ENCODE data around the gene STAC3.

STAC3 gene

DNA sequence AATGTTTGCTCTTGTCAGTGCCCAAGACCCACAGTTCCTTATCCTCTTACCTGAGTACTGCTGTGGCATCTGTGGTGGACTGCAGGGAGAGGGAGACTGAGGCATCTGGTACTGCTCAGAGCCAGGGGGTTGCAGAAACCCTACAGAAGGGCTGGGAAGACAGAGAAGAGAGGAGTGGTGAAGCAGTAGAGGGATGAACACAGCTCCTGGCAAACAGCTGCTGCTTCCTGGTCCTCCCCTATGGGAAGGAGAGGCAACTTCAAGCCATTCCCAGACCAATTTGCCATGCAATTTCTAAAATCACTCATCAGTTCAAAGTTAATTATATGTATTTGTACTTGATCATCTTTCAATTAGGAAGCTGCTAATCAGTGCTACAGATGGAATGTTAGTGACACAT is 15.7 kb upstream of the STAC3 start:
- Histone ChIP-seq H3K4me3 (no peak overlapping the region), H3K36me3 (replicated peaks) (peaks cover 33% of the 10 kb centered on the region), H3K27me3 (ENCODE audit: low read depth) (no peaks in the 10 kb centered on the region), H3K9me3 (no peaks in the 10 kb centered on the region), H3K4me1 (no peaks in the 10 kb centered on the region)
- no peak for DNase-seq (ENCODE audit: low spot score in 2 of 2)
- in situ Hi-C loops (cut with MboI; ENCODE audit: low sequenced_read_pairs): no loop called here

DNA sequence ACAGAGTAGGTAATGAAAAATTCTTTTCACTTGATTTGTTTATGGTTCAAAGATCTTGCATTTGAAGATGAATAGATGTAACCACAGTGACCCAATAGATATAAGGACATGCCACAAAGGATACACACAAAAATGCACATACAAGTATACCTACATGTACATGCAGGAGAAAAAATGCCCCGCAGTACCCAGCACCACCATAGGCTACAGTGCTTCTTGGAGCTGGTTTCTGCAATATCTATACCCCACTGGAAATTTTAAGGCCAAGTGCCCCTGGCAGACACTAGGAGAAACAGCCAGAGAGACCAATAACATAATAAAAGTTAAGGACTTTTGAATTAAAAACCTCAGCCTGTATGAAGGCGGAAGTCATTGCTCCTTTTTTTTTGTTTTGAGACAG is 12.1 kb upstream of the STAC3 start:
- in situ Hi-C loops (cut with MboI; ENCODE audit: low sequenced_read_pairs): loop anchor here (5.0 kb wide), 1 partner anchor 194 kb away; the partner anchor contains the start of genes GLI1 and INHBE
- Histone ChIP-seq H3K4me3 (no peak overlapping the region), H3K9me3 (no peaks in the 10 kb centered on the region), H3K4me1 (no peaks in the 10 kb centered on the region), H3K36me3 (replicated peaks) (peaks cover 26% of the 10 kb centered on the region), H3K27me3 (ENCODE audit: low read depth) (no peaks in the 10 kb centered on the region)
- no peak for DNase-seq (ENCODE audit: low spot score in 2 of 2)

DNA sequence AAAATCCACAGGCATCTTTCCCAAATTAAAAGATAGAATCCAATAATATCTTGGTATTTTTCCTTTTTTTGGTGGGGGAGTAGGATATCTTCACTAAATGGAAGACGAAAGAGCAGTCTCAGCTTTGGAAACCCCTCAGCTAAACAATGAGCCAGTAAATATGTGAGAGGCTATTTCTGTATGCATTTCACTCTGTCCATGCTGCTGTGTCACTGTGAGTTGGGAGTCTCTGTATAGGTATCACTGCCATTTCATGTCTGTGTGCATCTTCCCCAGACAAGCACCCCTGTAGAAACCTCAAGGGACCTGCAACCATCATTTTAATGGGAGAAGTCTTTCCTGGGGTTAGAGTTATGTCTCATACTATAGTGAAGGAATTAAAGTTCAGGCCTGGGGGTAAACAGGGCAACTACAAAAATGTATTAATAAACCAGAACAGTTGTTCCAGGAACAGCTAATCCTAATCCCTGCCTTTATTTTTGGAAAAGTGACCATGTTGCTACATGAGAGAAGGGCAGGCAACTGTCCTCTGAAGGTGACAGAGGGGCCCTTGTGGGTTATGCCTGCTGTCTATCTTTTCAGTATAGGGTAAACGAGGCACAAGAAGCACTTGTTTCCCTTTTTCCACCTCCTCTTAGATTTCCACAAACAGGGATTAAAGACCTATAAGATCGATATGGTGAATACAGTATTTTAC is 11.3 kb upstream of the STAC3 start:
- Histone ChIP-seq H3K36me3 (replicated peaks) (peaks cover 22% of the 10 kb centered on the region), H3K9me3 (no peaks in the 10 kb centered on the region), H3K4me1 (no peaks in the 10 kb centered on the region), H3K27me3 (ENCODE audit: low read depth) (no peaks in the 10 kb centered on the region), H3K4me3 (no peak overlapping the region)
- in situ Hi-C loops (cut with MboI; ENCODE audit: low sequenced_read_pairs): loop anchor here (5.0 kb wide), 1 partner anchor 195 kb away; the partner anchor contains the start of genes GLI1 and INHBE
- no peak for DNase-seq (ENCODE audit: low spot score in 2 of 2)

DNA sequence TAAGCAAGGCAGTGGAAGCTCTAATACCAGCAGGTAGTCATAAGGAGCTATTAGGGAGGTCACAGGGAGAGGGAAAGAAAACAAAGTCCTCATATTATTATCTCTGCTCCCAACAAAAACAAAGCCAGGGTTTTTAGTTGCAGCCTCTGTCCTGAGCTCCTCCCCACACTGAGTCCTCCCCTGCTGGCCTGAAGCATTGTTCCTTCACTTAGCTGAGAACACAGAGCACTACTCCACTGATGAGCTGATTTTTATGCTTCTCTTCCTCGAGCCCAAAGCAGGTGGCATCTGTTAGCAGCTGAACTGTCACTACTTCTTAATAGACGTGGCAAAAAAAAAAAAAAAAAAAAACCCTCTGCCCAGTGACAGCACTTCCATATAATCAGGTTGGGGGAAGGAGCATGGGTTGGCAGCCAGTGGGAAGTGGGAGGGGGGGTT is 10.5 kb upstream of the STAC3 start:
- H3K4me3 ChIP-seq: no peak overlapping the region
- no peaks in the 10 kb centered on the region for H3K27me3 ChIP-seq (ENCODE audit: low read depth)
- DNase-seq (ENCODE audit: low spot score in 2 of 2): no peak
- no peaks in the 10 kb centered on the region for H3K4me1 ChIP-seq
- H3K9me3 ChIP-seq: no peaks in the 10 kb centered on the region
- peaks cover 23% of the 10 kb centered on the region for H3K36me3 ChIP-seq (replicated peaks)
- in situ Hi-C loops (cut with MboI; ENCODE audit: low sequenced_read_pairs): loop anchor here (5.0 kb wide), 1 partner anchor 196 kb away; the partner anchor contains the start of genes GLI1 and INHBE

DNA sequence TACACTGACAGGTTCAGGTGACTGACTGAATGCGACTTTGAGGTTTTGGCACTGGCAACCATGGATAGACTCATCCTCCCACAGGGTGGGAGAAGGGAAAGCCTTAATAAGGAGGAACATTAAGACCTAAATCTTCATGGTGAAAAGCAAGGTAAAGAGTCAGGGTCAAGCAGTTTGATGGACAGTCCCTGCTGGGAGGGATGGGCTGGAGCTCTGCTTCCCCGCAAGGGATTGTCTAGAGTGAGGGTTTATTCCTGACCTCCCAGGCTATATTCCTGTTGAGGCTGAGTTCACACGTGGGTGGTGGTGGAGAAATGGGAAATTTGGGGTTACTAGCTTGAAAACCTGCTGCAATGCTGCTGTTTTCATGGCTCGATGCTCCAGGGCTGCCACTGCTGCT is 9.4 kb upstream of the STAC3 start:
- no peaks in the 10 kb centered on the region for H3K4me1 ChIP-seq
- no peak overlapping the region for H3K4me3 ChIP-seq
- H3K9me3 ChIP-seq: no peaks in the 10 kb centered on the region
- in situ Hi-C loops (cut with MboI; ENCODE audit: low sequenced_read_pairs): loop anchor here (5.0 kb wide), 1 partner anchor 197 kb away; the partner anchor contains the start of genes GLI1 and INHBE
- no peak for DNase-seq (ENCODE audit: low spot score in 2 of 2)
- no peaks in the 10 kb centered on the region for H3K27me3 ChIP-seq (ENCODE audit: low read depth)
- peaks cover 32% of the 10 kb centered on the region for H3K36me3 ChIP-seq (replicated peaks)

DNA sequence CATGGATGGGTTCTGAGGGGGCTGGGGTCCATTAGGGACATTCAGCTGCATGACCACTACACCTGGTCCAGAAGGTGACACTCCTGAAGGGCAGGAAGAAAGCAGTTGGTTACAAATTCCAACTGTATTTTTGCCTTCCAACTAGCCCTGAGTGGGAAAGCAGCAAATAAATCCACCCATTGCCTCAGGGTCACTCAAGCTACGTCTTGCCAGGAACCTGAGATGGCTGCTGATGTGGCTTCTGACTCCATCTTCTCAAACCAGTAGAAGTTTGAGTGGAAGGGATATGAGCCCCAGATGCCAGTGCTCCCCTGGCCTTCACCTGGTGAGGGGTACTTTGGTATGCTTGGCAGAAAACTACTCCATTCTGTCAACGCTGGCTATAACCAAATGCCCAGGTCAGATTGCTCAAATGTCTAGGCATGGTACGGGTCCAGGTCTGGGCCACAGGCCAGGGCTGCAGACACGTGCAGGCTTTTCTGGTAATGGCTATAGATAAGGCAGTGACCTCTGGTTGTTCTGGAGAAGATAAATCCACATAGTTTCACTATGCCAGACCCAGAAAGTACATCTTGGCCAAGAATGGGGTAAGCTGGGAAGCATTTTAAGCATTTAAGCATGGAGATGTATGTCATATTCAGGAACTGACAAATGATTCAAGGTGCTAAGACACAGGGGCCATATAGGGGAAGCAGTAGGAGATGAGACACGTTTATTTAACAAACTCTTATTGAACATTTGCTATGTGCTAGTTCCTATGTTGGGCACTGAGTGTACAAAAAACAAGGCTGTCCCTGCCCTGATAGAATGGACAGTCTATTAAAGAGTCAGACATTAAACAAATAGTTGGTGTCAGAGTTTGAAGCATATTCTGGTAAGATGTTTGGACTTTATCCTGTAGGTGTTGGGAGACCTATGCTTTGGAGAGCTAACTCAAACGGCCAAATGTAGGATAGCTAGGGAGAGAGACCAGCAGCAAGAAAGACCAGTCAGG is 8.3 kb upstream of the STAC3 start:
- H3K4me1 ChIP-seq: no peaks in the 10 kb centered on the region
- H3K36me3 ChIP-seq (replicated peaks): peaks cover 35% of the 10 kb centered on the region
- no peaks in the 10 kb centered on the region for H3K9me3 ChIP-seq
- H3K27me3 ChIP-seq (ENCODE audit: low read depth): no peaks in the 10 kb centered on the region
- in situ Hi-C loops (cut with MboI; ENCODE audit: low sequenced_read_pairs): no loop called here
- H3K4me3 ChIP-seq: no peak overlapping the region
- DNase-seq (ENCODE audit: low spot score in 2 of 2): no peak

DNA sequence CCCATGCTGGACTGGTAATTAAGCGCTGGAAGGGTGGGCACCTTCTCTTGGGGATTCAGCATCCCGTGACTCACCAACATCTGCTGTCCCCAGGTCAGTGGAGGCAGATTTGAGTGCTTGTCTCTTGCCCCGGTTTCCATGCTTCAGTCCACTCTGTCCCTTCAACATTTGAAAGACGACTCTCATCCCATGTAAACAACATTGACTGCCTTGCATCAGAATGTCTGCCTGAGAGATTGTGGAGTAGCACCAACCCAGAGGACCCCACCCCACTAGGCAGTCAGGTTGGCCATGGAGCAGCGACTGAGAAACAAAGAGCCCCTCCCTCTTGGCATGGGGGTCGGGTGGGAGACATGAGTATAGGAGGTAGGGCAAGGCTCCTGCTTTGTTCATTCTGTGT is 4.9 kb upstream of the STAC3 start:
- Histone ChIP-seq H3K4me3 (no peak overlapping the region), H3K9me3 (no peaks in the 10 kb centered on the region), H3K36me3 (replicated peaks) (peaks cover 29% of the 10 kb centered on the region), H3K27me3 (ENCODE audit: low read depth) (no peaks in the 10 kb centered on the region), H3K4me1 (no peaks in the 10 kb centered on the region)
- no peak for DNase-seq (ENCODE audit: low spot score in 2 of 2)
- in situ Hi-C loops (cut with MboI; ENCODE audit: low sequenced_read_pairs): no loop called here

DNA sequence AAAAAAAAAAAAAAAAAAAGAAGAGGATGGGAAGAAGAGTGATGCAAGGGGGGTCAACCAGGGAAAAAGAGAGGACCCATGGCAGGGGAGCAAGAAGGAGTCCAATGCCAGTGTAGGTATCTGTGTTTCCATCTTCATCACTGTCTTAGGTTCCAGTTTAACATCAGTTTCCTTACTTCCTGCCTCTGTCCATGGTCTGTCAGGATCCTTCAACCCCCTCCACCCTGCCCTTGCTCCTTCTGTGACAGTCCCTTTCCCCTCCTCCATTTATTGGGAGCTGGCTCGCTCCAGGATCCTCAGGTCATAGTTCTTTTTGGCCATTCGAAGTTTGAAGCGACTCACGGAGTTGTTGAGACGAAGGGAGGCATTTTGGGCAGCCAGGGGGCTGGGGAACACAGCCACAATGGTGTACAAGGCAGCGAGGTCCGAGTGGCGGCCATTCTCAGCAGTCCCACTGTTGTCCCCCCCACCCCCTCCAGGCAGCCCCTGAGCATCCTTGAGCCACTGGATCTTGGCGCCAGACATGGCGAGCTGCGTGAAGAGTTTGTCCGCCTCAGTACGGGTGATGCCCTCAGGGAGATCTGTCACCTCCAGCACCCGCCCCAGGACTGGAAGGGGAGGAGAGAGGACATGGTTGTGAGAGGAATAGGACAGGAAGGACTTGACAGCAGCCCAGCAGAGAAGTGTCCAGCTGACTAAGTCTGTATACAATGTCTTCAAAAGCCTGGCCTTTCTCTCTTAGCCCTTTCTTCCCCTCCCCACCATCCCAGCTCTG is 3.7 kb upstream of the STAC3 start:
- DNase-seq (ENCODE audit: low spot score in 2 of 2): no peak
- H3K9me3 ChIP-seq: no peaks in the 10 kb centered on the region
- H3K36me3 ChIP-seq (replicated peaks): peaks cover 29% of the 10 kb centered on the region
- no peaks in the 10 kb centered on the region for H3K4me1 ChIP-seq
- no peaks in the 10 kb centered on the region for H3K27me3 ChIP-seq (ENCODE audit: low read depth)
- no peak overlapping the region for H3K4me3 ChIP-seq
- in situ Hi-C loops (cut with MboI; ENCODE audit: low sequenced_read_pairs): no loop called here

DNA sequence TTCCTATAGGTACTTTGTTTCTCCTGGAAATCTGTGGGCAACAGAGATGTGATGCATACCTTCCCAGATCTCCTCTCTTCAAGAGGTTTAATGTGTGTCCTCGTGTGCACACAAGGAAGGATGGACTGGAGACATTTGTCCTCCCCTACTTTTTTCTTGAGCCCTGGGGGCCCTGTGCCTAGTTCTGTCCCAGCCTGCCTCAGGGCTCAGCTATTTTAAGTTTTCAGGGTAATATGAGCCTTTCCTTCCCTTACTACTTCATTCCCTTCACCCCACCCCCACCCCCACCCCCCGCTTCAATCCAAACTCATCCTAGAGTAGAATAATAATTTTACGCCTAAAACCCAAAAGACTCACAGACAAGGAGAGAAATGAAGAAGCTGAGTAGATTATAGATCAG is 446 bp downstream of the STAC3 start:
- in situ Hi-C loops (cut with MboI; ENCODE audit: low sequenced_read_pairs): no loop called here
- H3K36me3 ChIP-seq (replicated peaks): peaks cover 5% of the 10 kb centered on the region; the same call in 1 of the 2 replicates
- no peaks in the 10 kb centered on the region for H3K27me3 ChIP-seq (ENCODE audit: low read depth)
- no peak overlapping the region for H3K4me3 ChIP-seq
- H3K9me3 ChIP-seq: no peaks in the 10 kb centered on the region
- no peaks in the 10 kb centered on the region for H3K4me1 ChIP-seq
- no peak for DNase-seq (ENCODE audit: low spot score in 2 of 2)

DNA sequence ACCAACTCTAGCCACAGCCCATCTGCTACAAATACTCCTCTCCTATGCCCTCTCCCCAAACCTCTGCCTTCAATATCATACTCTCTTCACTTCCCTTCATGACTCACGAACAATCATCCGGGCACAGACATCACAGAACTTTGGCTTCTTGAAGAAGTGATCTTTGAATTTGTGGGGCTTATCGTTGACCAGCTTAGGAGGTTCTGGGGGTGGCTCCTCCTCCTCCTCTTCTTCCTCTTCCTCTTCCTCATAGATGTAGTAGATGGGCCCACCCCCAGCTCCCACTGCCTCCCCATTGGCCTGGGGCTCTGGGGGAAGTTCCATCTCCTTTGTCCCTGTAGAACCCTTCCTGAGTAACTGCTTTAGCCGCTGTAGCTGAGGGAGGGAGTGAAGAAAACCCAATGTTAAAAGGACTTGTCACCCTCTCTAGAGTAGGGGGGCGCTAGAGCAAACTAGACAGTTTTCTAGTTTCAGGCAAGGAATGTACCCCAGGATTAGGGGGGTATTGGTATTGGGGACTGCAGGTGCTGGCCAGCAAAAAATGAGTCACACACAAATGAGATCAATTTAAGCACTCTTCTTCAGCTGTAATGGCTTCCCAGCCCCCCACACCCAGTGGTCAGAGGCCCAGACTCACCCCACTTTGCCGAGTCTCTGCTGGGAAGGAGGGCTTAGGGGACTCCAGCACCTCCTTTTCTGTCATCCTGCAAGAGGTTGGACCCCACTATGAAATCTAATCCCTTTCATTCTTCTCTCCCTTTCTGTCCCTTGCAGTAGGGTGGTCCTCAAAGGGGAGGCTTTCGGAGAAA is 1.8 kb downstream of the STAC3 start:
- Histone ChIP-seq H3K4me1 (no peaks in the 10 kb centered on the region), H3K36me3 (replicated peaks) (no peaks in the 10 kb centered on the region), H3K4me3 (no peak overlapping the region), H3K27me3 (ENCODE audit: low read depth) (no peaks in the 10 kb centered on the region), H3K9me3 (no peaks in the 10 kb centered on the region)
- no peak for DNase-seq (ENCODE audit: low spot score in 2 of 2)
- in situ Hi-C loops (cut with MboI; ENCODE audit: low sequenced_read_pairs): no loop called here

DNA sequence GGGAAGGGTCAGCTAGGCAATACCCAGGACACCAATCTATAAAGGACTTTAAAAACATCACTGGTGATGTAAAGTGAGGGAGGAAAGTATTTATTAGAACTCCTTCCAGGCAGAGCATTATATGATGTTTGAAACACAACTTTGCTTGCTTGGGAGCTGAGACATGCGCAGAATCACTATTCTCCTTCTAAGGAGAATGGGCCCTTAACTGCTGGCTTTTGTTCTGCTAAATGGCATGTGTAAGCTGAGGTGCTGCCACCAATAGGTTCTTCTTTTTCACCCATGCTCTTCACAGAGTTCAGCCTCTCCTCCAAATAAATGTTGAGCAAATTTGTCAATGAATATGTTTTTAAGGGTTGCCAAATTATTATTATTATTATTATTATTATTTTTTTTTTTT is 3.9 kb downstream of the STAC3 start:
- H3K27me3 ChIP-seq (ENCODE audit: low read depth): no peaks in the 10 kb centered on the region
- H3K4me1 ChIP-seq: peaks cover 2% of the 10 kb centered on the region; the same call in 1 of the 2 replicates
- no peaks in the 10 kb centered on the region for H3K9me3 ChIP-seq
- no peak for DNase-seq (ENCODE audit: low spot score in 2 of 2)
- H3K4me3 ChIP-seq: no peak overlapping the region
- in situ Hi-C loops (cut with MboI; ENCODE audit: low sequenced_read_pairs): no loop called here
- no peaks in the 10 kb centered on the region for H3K36me3 ChIP-seq (replicated peaks)

DNA sequence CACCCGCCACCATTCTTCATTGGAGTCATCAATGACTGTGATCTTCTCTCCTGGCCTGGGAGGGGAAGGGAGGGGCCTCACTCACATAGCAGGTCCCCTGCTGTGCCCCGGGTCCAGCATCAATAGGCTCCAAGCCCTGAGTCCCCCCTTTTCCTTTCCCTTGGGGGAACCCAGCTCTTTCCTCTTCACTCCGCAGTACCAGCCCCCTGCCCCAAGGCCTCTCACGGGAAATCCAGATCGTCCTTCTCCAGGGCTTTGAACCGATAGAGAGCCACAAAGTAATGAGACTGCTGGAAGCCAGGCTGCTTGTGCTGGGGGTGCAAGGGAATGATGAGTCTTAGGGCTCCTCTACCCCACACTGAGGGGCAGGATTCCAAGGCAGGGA is 6.7 kb downstream of the STAC3 start:
- in situ Hi-C loops (cut with MboI; ENCODE audit: low sequenced_read_pairs): no loop called here
- no peak overlapping the region for H3K4me3 ChIP-seq
- no peak for DNase-seq (ENCODE audit: low spot score in 2 of 2)
- H3K9me3 ChIP-seq: no peaks in the 10 kb centered on the region
- no peaks in the 10 kb centered on the region for H3K36me3 ChIP-seq (replicated peaks)
- peaks cover 15% of the 10 kb centered on the region for H3K4me1 ChIP-seq
- no peaks in the 10 kb centered on the region for H3K27me3 ChIP-seq (ENCODE audit: low read depth)
